NB4 (cell line): ENCODE measurements around the gene DPH6.
"Not testable (repeated sequence)": the region's sequence is repeated elsewhere in the genome, so short reads cannot be mapped to it uniquely, and the experiment has no call there.

ENCODE experiments used
- MYC ChIP-seq: IDR thresholded peaks from 2 replicates; pipeline ENCODE4 v1.6.1; 2011; ENCODE audit warnings: low read depth, low read length
- POLR2A ChIP-seq: IDR thresholded peaks from 2 replicates; pipeline ENCODE4 v1.6.1; 2011; ENCODE audit warnings: mild to moderate bottlenecking; ENCODE audit not compliant: insufficient read length; ENCODE audit errors: extremely low read depth
- TF ChIP-seq, protein P1 (sequence below): IDR thresholded peaks from one replicate; pipeline ENCODE4 v1.5.1; 2012; ENCODE audit warnings: low read depth, low read length

DNA sequence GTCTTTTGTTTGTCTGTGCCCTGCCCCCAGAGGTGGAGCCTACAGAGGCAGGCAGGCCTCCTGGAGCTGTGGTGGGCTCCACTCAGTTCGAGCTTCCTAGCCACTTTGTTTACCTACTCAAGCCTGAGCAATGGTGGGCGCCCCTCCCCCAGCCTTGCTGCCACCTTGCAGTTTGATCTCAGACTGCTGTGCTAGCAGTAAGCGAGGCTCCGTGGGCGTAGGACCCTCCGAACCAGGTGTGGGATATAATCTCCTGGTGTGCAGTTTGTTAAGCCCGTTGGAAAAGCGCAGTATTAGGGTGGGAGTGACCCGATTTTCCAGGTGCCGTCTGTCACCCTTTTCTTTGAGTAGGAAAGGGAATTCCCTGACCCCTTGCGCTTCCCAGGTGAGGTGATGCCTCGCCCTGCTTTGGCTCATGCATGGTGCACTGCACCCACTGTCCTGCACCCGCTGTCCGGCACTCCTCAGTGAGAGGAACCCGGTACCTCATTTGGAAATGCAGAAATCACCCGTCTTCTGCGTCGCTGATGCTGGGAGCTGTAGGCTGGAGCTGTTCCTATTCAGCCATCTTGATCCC is 154.5 kb downstream of the DPH6 start:
- TF ChIP-seq, protein P1, sequence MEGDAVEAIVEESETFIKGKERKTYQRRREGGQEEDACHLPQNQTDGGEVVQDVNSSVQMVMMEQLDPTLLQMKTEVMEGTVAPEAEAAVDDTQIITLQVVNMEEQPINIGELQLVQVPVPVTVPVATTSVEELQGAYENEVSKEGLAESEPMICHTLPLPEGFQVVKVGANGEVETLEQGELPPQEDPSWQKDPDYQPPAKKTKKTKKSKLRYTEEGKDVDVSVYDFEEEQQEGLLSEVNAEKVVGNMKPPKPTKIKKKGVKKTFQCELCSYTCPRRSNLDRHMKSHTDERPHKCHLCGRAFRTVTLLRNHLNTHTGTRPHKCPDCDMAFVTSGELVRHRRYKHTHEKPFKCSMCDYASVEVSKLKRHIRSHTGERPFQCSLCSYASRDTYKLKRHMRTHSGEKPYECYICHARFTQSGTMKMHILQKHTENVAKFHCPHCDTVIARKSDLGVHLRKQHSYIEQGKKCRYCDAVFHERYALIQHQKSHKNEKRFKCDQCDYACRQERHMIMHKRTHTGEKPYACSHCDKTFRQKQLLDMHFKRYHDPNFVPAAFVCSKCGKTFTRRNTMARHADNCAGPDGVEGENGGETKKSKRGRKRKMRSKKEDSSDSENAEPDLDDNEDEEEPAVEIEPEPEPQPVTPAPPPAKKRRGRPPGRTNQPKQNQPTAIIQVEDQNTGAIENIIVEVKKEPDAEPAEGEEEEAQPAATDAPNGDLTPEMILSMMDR = not testable (repeated sequence)
- TF ChIP-seq POLR2A, MYC: not testable (repeated sequence)
